ENCODE results near the gene KCNS3. TPM values are rescaled to one million over a fixed set of nuclear protein-coding genes. Genes with fewer than 3 reads are reported as not detected.

Gene KCNS3
- total and polyA plus RNA-seq, 8 donors = 7.6 to 150 (median 19.3) TPM

DNA sequence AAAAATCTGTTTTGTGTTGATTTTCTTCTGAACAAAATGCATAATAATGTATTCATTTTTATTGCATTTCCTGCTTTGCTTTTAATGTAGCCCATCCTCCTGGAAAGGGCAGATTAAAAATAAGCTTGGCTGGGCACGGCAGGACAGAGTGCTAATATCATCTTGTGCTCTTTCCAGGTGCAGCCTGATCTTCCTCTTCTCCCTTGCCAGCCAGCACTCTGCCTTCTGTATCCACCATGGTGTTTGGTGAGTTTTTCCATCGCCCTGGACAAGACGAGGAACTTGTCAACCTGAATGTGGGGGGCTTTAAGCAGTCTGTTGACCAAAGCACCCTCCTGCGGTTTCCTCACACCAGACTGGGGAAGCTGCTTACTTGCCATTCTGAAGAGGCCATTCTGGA lies 52.3 kb downstream of the KCNS3 start:
- WGBS, 5 donors = 65 to 89% (median 80%) methylated on average over 4 of the region's 4 CpGs
- Histone ChIP-seq H3K27me3 (no peaks in the 10 kb centered on the region), H3K36me3 (peaks cover 0 to 24% (median 18%) of the 10 kb centered on the region in 4 donors), H3K27ac (no peak overlapping the region), H3K4me3 (no peak overlapping the region), H3K9me3 (peaks cover 0 to 10% (median 0%) of the 10 kb centered on the region in 4 donors), H3K4me1 (peaks cover 0 to 4% (median 0%) of the 10 kb centered on the region in 4 donors)
- intact Hi-C loops (cut with DNase I; ENCODE audit: low total_unique reads) = no loop called here
- no peak for DNase-seq
- TF ChIP-seq CTCF (IDR thresholded peaks at IDR 0.05) (no peak), EP300 (IDR thresholded peaks at IDR 0.05) (no peak), POLR2AphosphoS5 (IDR thresholded peaks at IDR 0.05) (no peak), POLR2A (IDR thresholded peaks at IDR 0.05) (no peak)

- peaks cover 0 to 3% (median 1%) of the 10 kb centered on the region in 4 donors for H3K9me3 ChIP-seq
- H3K27me3 ChIP-seq = no peaks in the 10 kb centered on the region
- 74 to 92% (median 86%) methylated on average over 3 of the region's 3 CpGs for WGBS, 5 donors
- H3K27ac ChIP-seq = no peak overlapping the region
- H3K4me1 ChIP-seq = peaks cover 0 to 4% (median 0%) of the 10 kb centered on the region in 4 donors
- no peak for DNase-seq
- TF ChIP-seq EP300 (IDR thresholded peaks at IDR 0.05) (no peak), POLR2AphosphoS5 (IDR thresholded peaks at IDR 0.05) (no peak), POLR2A (IDR thresholded peaks at IDR 0.05) (no peak), CTCF (IDR thresholded peaks at IDR 0.05) (no peak)
- intact Hi-C loops (cut with DNase I; ENCODE audit: low total_unique reads) = no loop called here
- no peak overlapping the region for H3K4me3 ChIP-seq
- H3K36me3 ChIP-seq = peaks cover 0 to 24% (median 18%) of the 10 kb centered on the region in 4 donors
These were observed 54.8 kb downstream of the KCNS3 start for GRCh38 chr2:17933256-17933655.

DNA sequence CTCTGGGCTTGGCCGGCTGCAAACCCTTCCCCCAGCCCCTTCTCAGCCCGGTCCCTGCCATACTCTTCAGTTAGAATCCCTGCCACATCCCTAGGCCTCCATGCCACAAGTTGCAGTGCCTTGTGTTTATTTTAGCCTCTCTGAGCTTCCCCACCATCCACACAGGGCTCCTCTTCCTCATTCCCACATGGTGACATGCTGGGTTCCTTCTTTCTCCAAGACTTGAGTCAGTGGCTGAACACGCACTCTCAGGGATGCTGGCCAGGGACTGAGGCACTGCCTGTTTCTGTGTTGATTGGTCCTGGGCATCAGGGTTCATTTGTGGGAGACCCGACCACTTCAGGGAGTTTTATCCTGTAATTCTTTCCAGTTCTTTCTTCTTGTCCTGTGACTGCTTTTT lies 56.3 kb downstream of the KCNS3 start:
- Histone ChIP-seq H3K27me3 (no peaks in the 10 kb centered on the region), H3K27ac (no peak overlapping the region), H3K9me3 (peaks cover 0 to 7% (median 3%) of the 10 kb centered on the region in 4 donors), H3K4me1 (peaks cover 0 to 4% (median 0%) of the 10 kb centered on the region in 4 donors), H3K4me3 (no peak overlapping the region), H3K36me3 (peaks cover 0 to 24% (median 18%) of the 10 kb centered on the region in 4 donors)
- intact Hi-C loops (cut with DNase I; ENCODE audit: low total_unique reads) = no loop called here
- no peak for DNase-seq
- TF ChIP-seq POLR2AphosphoS5 (IDR thresholded peaks at IDR 0.05) (peak in 1 of 3 donors; percentile 24), EP300 (IDR thresholded peaks at IDR 0.05) (no peak)
- WGBS, 5 donors = 63 to 82% (median 74%) methylated on average over 4 of the region's 4 CpGs

DNA sequence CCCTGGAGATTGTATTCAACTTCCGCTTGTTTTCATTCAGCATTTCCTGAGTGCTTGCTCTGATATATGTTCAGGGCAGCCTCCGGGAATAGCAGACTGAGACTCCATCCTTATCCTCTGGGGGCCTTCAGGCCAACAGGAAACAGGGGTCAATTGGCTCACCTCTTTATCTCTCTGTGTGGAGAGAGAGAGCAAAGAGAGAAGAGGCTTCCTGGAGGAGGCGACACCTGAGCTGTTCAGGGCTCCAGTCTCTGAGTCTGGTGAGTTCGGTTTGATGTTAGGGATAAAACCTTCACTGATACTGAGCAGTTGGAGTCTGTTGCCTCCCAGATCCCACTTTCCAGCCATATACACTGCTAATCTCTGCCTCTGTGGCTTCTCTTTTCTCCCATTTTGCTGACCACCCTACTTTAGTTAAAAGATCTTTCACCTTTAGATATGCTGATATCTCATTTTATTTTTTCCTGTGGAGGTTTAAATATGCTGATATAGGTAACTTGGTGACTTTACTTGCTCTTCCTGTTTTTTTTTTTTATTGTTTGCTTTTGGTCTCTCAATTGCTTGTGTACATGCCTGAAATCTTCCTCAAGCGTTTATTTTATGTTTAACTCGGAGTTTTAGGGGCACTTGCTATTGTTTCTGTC lies 56.9 kb downstream of the KCNS3 start:
- no peak overlapping the region for H3K4me3 ChIP-seq
- no peak for DNase-seq
- H3K27ac ChIP-seq = no peak overlapping the region
- 47 to 66% (median 63%) methylated on average over 6 of the region's 6 CpGs for WGBS, 5 donors
- H3K9me3 ChIP-seq = peaks cover 0 to 7% (median 3%) of the 10 kb centered on the region in 4 donors
- TF ChIP-seq EP300 (IDR thresholded peaks at IDR 0.05) = no peak
- intact Hi-C loops (cut with DNase I; ENCODE audit: low total_unique reads) = no loop called here
- H3K27me3 ChIP-seq = no peaks in the 10 kb centered on the region
- H3K4me1 ChIP-seq = peaks cover 0 to 4% (median 0%) of the 10 kb centered on the region in 4 donors
- H3K36me3 ChIP-seq = peaks cover 0 to 24% (median 18%) of the 10 kb centered on the region in 4 donors

GRCh38 chr2:17936599-17936998 lies 58.1 kb downstream of the KCNS3 start:
- DNase-seq = no peak
- Histone ChIP-seq H3K4me3 (no peak overlapping the region), H3K4me1 (peaks cover 0 to 4% (median 0%) of the 10 kb centered on the region in 4 donors), H3K27me3 (no peaks in the 10 kb centered on the region), H3K27ac (no peak overlapping the region), H3K9me3 (peaks cover 0 to 7% (median 3%) of the 10 kb centered on the region in 4 donors), H3K36me3 (peaks cover 0 to 14% (median 8%) of the 10 kb centered on the region in 4 donors)
- no peak for TF ChIP-seq EP300 (IDR thresholded peaks at IDR 0.05)
- TF ChIP-seq POLR2A (IDR thresholded peaks at IDR 0.05) = no peak
- TF ChIP-seq CTCF (IDR thresholded peaks at IDR 0.05) = no peak
- TF ChIP-seq POLR2AphosphoS5 (IDR thresholded peaks at IDR 0.05) = no peak
- WGBS, 5 donors = 78 to 98% (median 83%) methylated on average over 1 of the region's 1 CpG
- intact Hi-C loops (cut with DNase I; ENCODE audit: low total_unique reads) = no loop called here
